ES-I3 (cell line): Measurements from ENCODE around the gene CCDC195.

Experiments used
- H3K36me3 ChIP-seq: 2 replicates; pipeline ENCODE4 v1.6.1; 2013; ENCODE audit warnings: mild to moderate bottlenecking, low read length, control low read depth, moderate library complexity; ENCODE audit not compliant: insufficient read depth
- H3K4me1 ChIP-seq: 2 replicates; pipeline ENCODE4 v1.6.1; 2013; ENCODE audit warnings: mild to moderate bottlenecking, control low read depth, low read length; ENCODE audit not compliant: insufficient read depth
- H3K9ac ChIP-seq: 2 replicates; pipeline ENCODE4 v1.6.1; 2013; ENCODE audit warnings: low read depth, mild to moderate bottlenecking, low read length, moderate library complexity
- H3K9me3 ChIP-seq: 2 replicates; pipeline ENCODE4 v1.6.1; 2013; ENCODE audit warnings: mild to moderate bottlenecking, low read length, moderate library complexity; ENCODE audit not compliant: control insufficient read depth, insufficient read depth

CCDC195 gene

GRCh38 chr2:224716201-224716600 is at the start of gene CCDC195:
Gene CCDC195 (minus strand): TSS chr2:224716365. CDS start chr2:224716365, 0 bp downstream.
- Histone ChIP-seq H3K9me3 (0 out of 2 replicates have a peak, but pooled peaks cover 5% of the 10 kb centered on the region), H3K9ac (no peak within 1 kb of the TSS), H3K36me3 (no peaks in the 10 kb centered on the region), H3K4me1 (no peaks in the 10 kb centered on the region)

GRCh38 chr2:224764565-224765236 is 48.5 kb upstream of the CCDC195 start:
- H3K4me1 ChIP-seq: no peaks in the 10 kb centered on the region
- H3K9ac ChIP-seq: no peak overlapping the region
- no peaks in the 10 kb centered on the region for H3K36me3 ChIP-seq
- H3K9me3 ChIP-seq: no peaks in the 10 kb centered on the region

GRCh38 chr2:224757934-224758548 is 41.9 kb upstream of the CCDC195 start:
- H3K4me1 ChIP-seq: no peaks in the 10 kb centered on the region
- no peak overlapping the region for H3K9ac ChIP-seq
- peaks cover 7% of the 10 kb centered on the region for H3K9me3 ChIP-seq
- H3K36me3 ChIP-seq: no peaks in the 10 kb centered on the region

GRCh38 chr2:224753743-224754540 is 37.8 kb upstream of the CCDC195 start:
- Histone ChIP-seq H3K9ac (no peak overlapping the region), H3K9me3 (peaks cover 7% of the 10 kb centered on the region), H3K4me1 (no peaks in the 10 kb centered on the region), H3K36me3 (no peaks in the 10 kb centered on the region)

- peaks cover 4% of the 10 kb centered on the region; the same call in 1 of the 2 replicates for H3K9me3 ChIP-seq
- no peaks in the 10 kb centered on the region for H3K4me1 ChIP-seq
- no peaks in the 10 kb centered on the region for H3K36me3 ChIP-seq
- no peak overlapping the region for H3K9ac ChIP-seq
These were observed 36.0 kb upstream of the CCDC195 start for GRCh38 chr2:224751996-224752698.

GRCh38 chr2:224749136-224749535 is 33.0 kb upstream of the CCDC195 start:
- H3K36me3 ChIP-seq: no peaks in the 10 kb centered on the region
- H3K4me1 ChIP-seq: no peaks in the 10 kb centered on the region
- H3K9ac ChIP-seq: no peak overlapping the region
- H3K9me3 ChIP-seq: no peaks in the 10 kb centered on the region

- Histone ChIP-seq H3K9ac (no peak overlapping the region), H3K9me3 (no peaks in the 10 kb centered on the region), H3K36me3 (no peaks in the 10 kb centered on the region), H3K4me1 (no peaks in the 10 kb centered on the region)
These were observed 31.6 kb upstream of the CCDC195 start for GRCh38 chr2:224747765-224748164.

- Histone ChIP-seq H3K9ac (no peak overlapping the region), H3K4me1 (no peaks in the 10 kb centered on the region), H3K9me3 (peaks cover 5% of the 10 kb centered on the region; the same call in 1 of the 2 replicates), H3K36me3 (no peaks in the 10 kb centered on the region)
These were observed 20.1 kb upstream of the CCDC195 start for GRCh38 chr2:224736227-224736626.

GRCh38 chr2:224734949-224735348 is 18.8 kb upstream of the CCDC195 start:
- Histone ChIP-seq H3K9ac (no peak overlapping the region), H3K4me1 (no peaks in the 10 kb centered on the region), H3K9me3 (peaks cover 5% of the 10 kb centered on the region; the same call in 1 of the 2 replicates), H3K36me3 (no peaks in the 10 kb centered on the region)

- Histone ChIP-seq H3K9ac (no peak overlapping the region), H3K4me1 (no peaks in the 10 kb centered on the region), H3K36me3 (no peaks in the 10 kb centered on the region), H3K9me3 (peaks cover 5% of the 10 kb centered on the region; the same call in 1 of the 2 replicates)
These were observed 15.5 kb upstream of the CCDC195 start for GRCh38 chr2:224731665-224732064.

- Histone ChIP-seq H3K4me1 (no peaks in the 10 kb centered on the region), H3K9me3 (no peaks in the 10 kb centered on the region), H3K9ac (no peak overlapping the region), H3K36me3 (no peaks in the 10 kb centered on the region)
These were observed 13.3 kb upstream of the CCDC195 start for GRCh38 chr2:224729435-224729834.

GRCh38 chr2:224724331-224724730 is 8.2 kb upstream of the CCDC195 start:
- Histone ChIP-seq H3K9ac (no peak overlapping the region), H3K9me3 (0 out of 2 replicates have a peak, but pooled peaks cover 5% of the 10 kb centered on the region), H3K36me3 (no peaks in the 10 kb centered on the region)

GRCh38 chr2:224723586-224724217 is 7.5 kb upstream of the CCDC195 start:
- H3K4me1 ChIP-seq: no peaks in the 10 kb centered on the region
- no peaks in the 10 kb centered on the region for H3K36me3 ChIP-seq
- H3K9me3 ChIP-seq: 0 out of 2 replicates have a peak, but pooled peaks cover 5% of the 10 kb centered on the region
- no peak overlapping the region for H3K9ac ChIP-seq

More at GRCh38 chr2:224724331-224724730, 8.2 kb upstream of the CCDC195 start:
- H3K4me1 ChIP-seq: no peaks in the 10 kb centered on the region

GRCh38 chr2:224722770-224723169 is 6.6 kb upstream of the CCDC195 start:
- Histone ChIP-seq H3K36me3 (no peaks in the 10 kb centered on the region), H3K9ac (no peak overlapping the region), H3K4me1 (no peaks in the 10 kb centered on the region), H3K9me3 (0 out of 2 replicates have a peak, but pooled peaks cover 5% of the 10 kb centered on the region)
